Measurements from ENCODE around the gene GALNT15.

GALNT15 gene

DNA sequence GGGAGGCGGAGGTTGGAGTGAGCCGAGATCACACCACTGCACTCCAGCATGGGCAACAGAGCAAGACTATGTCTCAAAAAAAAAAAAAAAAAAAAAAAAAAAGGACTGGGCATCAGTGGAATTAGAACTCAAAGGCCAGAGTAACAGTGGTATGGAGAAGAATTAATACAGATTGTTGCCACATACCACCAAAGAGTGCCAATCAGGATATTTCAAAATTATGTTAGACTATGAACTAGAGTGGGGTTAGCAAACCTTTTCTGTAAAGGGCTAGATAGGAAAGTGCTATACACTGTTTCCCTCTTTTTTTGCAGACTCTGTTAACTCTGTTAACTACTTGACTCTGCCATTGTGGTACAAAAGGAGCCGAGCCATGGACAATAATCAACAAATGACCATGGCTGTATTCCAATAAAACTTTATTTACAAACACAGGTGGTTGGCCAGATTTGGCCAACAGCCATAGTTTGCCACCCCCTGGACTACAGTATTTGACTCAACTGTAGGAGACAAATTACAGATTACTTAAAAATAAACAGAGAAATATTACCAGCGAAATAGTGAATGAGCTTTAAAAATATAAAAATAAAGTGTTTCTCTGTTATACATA, 61.7 kb downstream of the GALNT15 start:
- H3K9me3 ChIP-seq (ENCODE audit: insufficient read depth, low read length, severe bottlenecking) = no peaks in the 10 kb centered on the region
- no peak overlapping the region for H3K9ac ChIP-seq (ENCODE audit: low read depth, low read length)
- H2AFZ ChIP-seq (ENCODE audit: low read depth, low read length) = no peak overlapping the region
- no peaks in the 10 kb centered on the region for H3K36me3 ChIP-seq (ENCODE audit: insufficient read depth, low read length)
- no peak overlapping the region for H3K4me2 ChIP-seq (ENCODE audit: insufficient read depth, low read length)
- no peak for ATAC-seq (ENCODE audit: insufficient read depth, low read depth)
- no peaks in the 10 kb centered on the region for H4K20me1 ChIP-seq (ENCODE audit: insufficient read depth, low read length)
- H3K4me3 ChIP-seq (ENCODE audit: low read depth in 1 of 2, low read length in 2 of 2) = no peak overlapping the region
- no peaks in the 10 kb centered on the region for H3K79me2 ChIP-seq (ENCODE audit: insufficient read depth, low read length)
- no peak overlapping the region for H3K27ac ChIP-seq (ENCODE audit: low read length)
- H3K27me3 ChIP-seq (ENCODE audit: insufficient read depth, low read length, poor library complexity) = no peaks in the 10 kb centered on the region
- DNase-seq = no peak
- TF ChIP-seq EZH2 (IDR thresholded peaks at IDR 0.05; ENCODE audit: borderline replicate concordance, low read depth, low read length, severe bottlenecking) = no peak
- TF ChIP-seq, protein P1, sequence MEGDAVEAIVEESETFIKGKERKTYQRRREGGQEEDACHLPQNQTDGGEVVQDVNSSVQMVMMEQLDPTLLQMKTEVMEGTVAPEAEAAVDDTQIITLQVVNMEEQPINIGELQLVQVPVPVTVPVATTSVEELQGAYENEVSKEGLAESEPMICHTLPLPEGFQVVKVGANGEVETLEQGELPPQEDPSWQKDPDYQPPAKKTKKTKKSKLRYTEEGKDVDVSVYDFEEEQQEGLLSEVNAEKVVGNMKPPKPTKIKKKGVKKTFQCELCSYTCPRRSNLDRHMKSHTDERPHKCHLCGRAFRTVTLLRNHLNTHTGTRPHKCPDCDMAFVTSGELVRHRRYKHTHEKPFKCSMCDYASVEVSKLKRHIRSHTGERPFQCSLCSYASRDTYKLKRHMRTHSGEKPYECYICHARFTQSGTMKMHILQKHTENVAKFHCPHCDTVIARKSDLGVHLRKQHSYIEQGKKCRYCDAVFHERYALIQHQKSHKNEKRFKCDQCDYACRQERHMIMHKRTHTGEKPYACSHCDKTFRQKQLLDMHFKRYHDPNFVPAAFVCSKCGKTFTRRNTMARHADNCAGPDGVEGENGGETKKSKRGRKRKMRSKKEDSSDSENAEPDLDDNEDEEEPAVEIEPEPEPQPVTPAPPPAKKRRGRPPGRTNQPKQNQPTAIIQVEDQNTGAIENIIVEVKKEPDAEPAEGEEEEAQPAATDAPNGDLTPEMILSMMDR (IDR thresholded peaks at IDR 0.05; ENCODE audit: borderline replicate concordance, extremely low read depth, low read length, poor library complexity, severe bottlenecking) = no peak
- no peaks in the 10 kb centered on the region for H3K4me1 ChIP-seq (ENCODE audit: insufficient read depth, low read length)

DNA sequence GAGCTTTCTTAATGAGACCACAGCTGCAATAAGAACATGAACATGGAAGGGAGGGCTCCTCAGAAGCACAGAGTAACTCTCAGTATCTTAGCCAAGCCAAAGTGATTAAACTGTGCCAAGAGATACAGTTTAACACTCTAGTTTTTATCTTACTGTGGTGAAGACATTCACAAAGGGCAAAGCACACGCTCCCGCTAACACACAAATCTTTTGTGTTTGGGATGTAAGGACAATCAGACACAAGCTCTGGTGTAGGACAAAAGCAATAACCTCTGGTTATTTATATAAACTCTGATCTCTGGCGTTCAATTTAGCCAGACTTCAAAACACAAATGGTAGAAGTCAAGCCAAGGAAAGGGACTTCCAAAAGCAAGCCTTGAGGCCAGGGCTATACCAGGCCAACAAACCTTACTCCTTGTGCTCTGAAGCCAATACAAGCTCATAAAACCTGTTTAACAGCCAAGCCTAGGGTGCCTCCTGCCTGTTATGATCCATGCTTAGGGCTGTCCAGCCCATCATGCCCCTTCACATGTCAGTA, 62.4 kb downstream of the GALNT15 start:
- Histone ChIP-seq H3K79me2 (ENCODE audit: insufficient read depth, low read length) (no peaks in the 10 kb centered on the region), H2AFZ (ENCODE audit: low read depth, low read length) (no peak overlapping the region), H3K4me2 (ENCODE audit: insufficient read depth, low read length) (no peak overlapping the region), H3K4me3 (ENCODE audit: low read depth in 1 of 2, low read length in 2 of 2) (no peak overlapping the region), H3K9ac (ENCODE audit: low read depth, low read length) (no peak overlapping the region), H3K9me3 (ENCODE audit: insufficient read depth, low read length, severe bottlenecking) (no peaks in the 10 kb centered on the region), H3K4me1 (ENCODE audit: insufficient read depth, low read length) (no peaks in the 10 kb centered on the region), H4K20me1 (ENCODE audit: insufficient read depth, low read length) (no peaks in the 10 kb centered on the region), H3K27ac (ENCODE audit: low read length) (no peak overlapping the region), H3K27me3 (ENCODE audit: insufficient read depth, low read length, poor library complexity) (no peaks in the 10 kb centered on the region), H3K36me3 (ENCODE audit: insufficient read depth, low read length) (no peaks in the 10 kb centered on the region)
- ATAC-seq (ENCODE audit: insufficient read depth, low read depth) (no peak), DNase-seq (no peak)
- TF ChIP-seq, protein P1 (IDR thresholded peaks at IDR 0.05; ENCODE audit: borderline replicate concordance, extremely low read depth, low read length, poor library complexity, severe bottlenecking) = no peak
- TF ChIP-seq EZH2 (IDR thresholded peaks at IDR 0.05; ENCODE audit: borderline replicate concordance, low read depth, low read length, severe bottlenecking) = no peak

DNA sequence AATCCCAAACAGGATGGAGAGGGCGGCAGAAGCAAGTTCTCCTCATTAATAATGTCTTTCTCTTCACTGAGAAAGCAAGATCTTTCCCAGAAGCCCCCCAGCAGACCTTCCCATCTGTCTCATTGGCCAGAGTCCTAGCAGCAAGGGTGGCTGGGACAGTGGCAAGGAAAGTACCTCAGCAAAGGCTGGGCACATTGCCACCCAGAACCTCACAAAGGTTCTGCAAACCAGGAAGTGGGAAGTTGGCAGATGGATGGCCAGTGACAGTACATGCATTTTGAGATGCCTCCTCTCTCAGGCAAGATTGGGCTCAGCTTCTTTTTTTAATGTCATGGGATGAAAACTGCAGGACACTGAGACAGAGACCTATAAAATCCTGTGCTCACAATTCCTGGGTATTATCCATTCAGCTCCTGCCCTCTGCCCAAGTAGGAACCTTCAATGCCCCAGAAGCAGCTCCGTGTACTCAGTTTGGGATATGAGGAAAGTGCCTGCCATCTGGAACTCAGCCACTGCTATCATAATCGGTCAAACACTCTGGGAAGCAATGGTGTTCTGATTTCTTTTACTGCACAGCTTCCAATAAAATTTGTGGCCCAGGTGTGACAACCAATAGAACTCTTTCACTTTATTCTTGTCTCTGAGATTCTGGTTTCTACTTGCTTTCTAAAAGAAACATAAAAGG, 64.7 kb downstream of the GALNT15 start:
- no peak for ATAC-seq (ENCODE audit: insufficient read depth, low read depth)
- Histone ChIP-seq H4K20me1 (ENCODE audit: insufficient read depth, low read length) (no peaks in the 10 kb centered on the region), H3K4me3 (ENCODE audit: low read depth in 1 of 2, low read length in 2 of 2) (no peak overlapping the region), H2AFZ (ENCODE audit: low read depth, low read length) (no peak overlapping the region), H3K4me2 (ENCODE audit: insufficient read depth, low read length) (no peak overlapping the region), H3K27ac (ENCODE audit: low read length) (no peak overlapping the region), H3K4me1 (ENCODE audit: insufficient read depth, low read length) (no peaks in the 10 kb centered on the region), H3K27me3 (ENCODE audit: insufficient read depth, low read length, poor library complexity) (no peaks in the 10 kb centered on the region), H3K9me3 (ENCODE audit: insufficient read depth, low read length, severe bottlenecking) (no peaks in the 10 kb centered on the region), H3K36me3 (ENCODE audit: insufficient read depth, low read length) (no peaks in the 10 kb centered on the region), H3K79me2 (ENCODE audit: insufficient read depth, low read length) (no peaks in the 10 kb centered on the region), H3K9ac (ENCODE audit: low read depth, low read length) (no peak overlapping the region)
- TF ChIP-seq, protein P1 (IDR thresholded peaks at IDR 0.05; ENCODE audit: borderline replicate concordance, extremely low read depth, low read length, poor library complexity, severe bottlenecking) = no peak
- TF ChIP-seq EZH2 (IDR thresholded peaks at IDR 0.05; ENCODE audit: borderline replicate concordance, low read depth, low read length, severe bottlenecking) = no peak
- DNase-seq = no peak
